HCT116 (cell line): ENCODE results near the gene SRRM1.

Source experiments
- CTCF ChIP-seq, 3 experiments: fragments of 200-600 bp in 1 of 3; sonication (generic) in 1 of 3; IDR thresholded peaks in 2 of 3; conservative IDR thresholded peaks in 1 of 3; 2 replicates each; pipeline ENCODE4 v1.5.1; 2012 to 2017; ENCODE audit warnings: low read depth in 2 of 3, low read length in 2 of 3, antibody characterized with exemption in 1 of 3, borderline replicate concordance in 1 of 3, control low read depth in 1 of 3, mild to moderate bottlenecking in 1 of 3, mixed read lengths in 1 of 3, mixed run types in 1 of 3, moderate library complexity in 1 of 3; ENCODE audit not compliant: insufficient read depth in 1 of 3
- EZH2 ChIP-seq: fragments of 200-600 bp; sonication (generic); IDR thresholded peaks from 2 replicates; pipeline ENCODE4 v1.6.1; 2017; ENCODE audit warnings: antibody characterized with exemption, mixed run types
- POLR2A ChIP-seq: IDR thresholded peaks from 2 replicates; pipeline ENCODE4 v1.7.0; 2011; ENCODE audit warnings: borderline replicate concordance; ENCODE audit not compliant: insufficient read depth, insufficient read length; ENCODE audit errors: extremely low read depth
- POLR2AphosphoS5 ChIP-seq: IDR thresholded peaks from 2 replicates; pipeline ENCODE4 v1.6.1; 2011; ENCODE audit warnings: mild to moderate bottlenecking, low read depth, low read length, moderate library complexity
- ZFX ChIP-seq: fragments of 450-650 bp; IDR thresholded peaks from 2 replicates; pipeline ENCODE4 v1.6.1; 2017
- TF ChIP-seq, protein P1 (sequence below): IDR thresholded peaks from 2 replicates; pipeline ENCODE4 v1.6.1; 2011; ENCODE audit warnings: mild to moderate bottlenecking, low read length, moderate library complexity; ENCODE audit not compliant: insufficient replicate concordance; ENCODE audit errors: extremely low read depth
- TF ChIP-seq, protein P2 (sequence below): IDR thresholded peaks from 2 replicates; pipeline ENCODE4 v1.6.1; 2012; ENCODE audit warnings: low read depth

DNA sequence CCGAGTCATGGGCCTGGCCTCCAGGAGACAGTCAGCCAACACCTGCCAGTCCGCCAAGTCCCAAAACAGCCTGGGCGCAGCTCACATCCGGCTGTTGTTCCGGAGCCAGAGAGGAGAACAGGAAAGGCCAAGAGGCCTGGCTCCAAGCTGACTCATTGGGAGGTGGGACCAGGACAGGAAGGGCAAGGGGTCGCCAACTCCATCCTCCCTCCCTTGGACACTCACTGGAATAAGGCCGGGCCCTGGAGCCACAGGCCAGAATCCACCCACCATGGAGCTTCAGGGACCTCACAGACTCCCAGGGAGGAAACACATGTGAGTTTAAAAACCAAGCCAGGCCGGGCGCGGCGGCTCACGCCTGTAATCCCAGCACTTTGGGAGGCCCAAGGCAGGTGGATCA lies 77.0 kb downstream of the SRRM1 start:
- TF ChIP-seq, protein P1, sequence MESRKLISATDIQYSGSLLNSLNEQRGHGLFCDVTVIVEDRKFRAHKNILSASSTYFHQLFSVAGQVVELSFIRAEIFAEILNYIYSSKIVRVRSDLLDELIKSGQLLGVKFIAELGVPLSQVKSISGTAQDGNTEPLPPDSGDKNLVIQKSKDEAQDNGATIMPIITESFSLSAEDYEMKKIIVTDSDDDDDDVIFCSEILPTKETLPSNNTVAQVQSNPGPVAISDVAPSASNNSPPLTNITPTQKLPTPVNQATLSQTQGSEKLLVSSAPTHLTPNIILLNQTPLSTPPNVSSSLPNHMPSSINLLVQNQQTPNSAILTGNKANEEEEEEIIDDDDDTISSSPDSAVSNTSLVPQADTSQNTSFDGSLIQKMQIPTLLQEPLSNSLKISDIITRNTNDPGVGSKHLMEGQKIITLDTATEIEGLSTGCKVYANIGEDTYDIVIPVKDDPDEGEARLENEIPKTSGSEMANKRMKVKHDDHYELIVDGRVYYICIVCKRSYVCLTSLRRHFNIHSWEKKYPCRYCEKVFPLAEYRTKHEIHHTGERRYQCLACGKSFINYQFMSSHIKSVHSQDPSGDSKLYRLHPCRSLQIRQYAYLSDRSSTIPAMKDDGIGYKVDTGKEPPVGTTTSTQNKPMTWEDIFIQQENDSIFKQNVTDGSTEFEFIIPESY, result no peak
- TF ChIP-seq EZH2 (no peak), CTCF (IDR thresholded peaks at IDR 0.05 in 2 of 3, conservative IDR thresholded peaks at IDR 0.05 in 1 of 3; ENCODE audit: borderline replicate concordance in 1 of 3, insufficient read depth in 1 of 3, low read depth in 2 of 3, low read length in 2 of 3) (no peak), POLR2A (no peak), ZFX (no peak), POLR2AphosphoS5 (no peak)
- TF ChIP-seq, protein P2, sequence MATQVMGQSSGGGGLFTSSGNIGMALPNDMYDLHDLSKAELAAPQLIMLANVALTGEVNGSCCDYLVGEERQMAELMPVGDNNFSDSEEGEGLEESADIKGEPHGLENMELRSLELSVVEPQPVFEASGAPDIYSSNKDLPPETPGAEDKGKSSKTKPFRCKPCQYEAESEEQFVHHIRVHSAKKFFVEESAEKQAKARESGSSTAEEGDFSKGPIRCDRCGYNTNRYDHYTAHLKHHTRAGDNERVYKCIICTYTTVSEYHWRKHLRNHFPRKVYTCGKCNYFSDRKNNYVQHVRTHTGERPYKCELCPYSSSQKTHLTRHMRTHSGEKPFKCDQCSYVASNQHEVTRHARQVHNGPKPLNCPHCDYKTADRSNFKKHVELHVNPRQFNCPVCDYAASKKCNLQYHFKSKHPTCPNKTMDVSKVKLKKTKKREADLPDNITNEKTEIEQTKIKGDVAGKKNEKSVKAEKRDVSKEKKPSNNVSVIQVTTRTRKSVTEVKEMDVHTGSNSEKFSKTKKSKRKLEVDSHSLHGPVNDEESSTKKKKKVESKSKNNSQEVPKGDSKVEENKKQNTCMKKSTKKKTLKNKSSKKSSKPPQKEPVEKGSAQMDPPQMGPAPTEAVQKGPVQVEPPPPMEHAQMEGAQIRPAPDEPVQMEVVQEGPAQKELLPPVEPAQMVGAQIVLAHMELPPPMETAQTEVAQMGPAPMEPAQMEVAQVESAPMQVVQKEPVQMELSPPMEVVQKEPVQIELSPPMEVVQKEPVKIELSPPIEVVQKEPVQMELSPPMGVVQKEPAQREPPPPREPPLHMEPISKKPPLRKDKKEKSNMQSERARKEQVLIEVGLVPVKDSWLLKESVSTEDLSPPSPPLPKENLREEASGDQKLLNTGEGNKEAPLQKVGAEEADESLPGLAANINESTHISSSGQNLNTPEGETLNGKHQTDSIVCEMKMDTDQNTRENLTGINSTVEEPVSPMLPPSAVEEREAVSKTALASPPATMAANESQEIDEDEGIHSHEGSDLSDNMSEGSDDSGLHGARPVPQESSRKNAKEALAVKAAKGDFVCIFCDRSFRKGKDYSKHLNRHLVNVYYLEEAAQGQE, result no peak
